Activated B cell treated with CpG ODN at 0.5 μM for 24 hours (primary cell): ENCODE measurements around the gene NTHL1. TPM values are rescaled to one million over a fixed set of nuclear protein-coding genes. Genes with fewer than 3 reads are reported as not detected.

Source experiments
- ATAC-seq: fragments of 200-7000 bp; cut with Tn5 transposase; one replicate; pipeline ENCODE4 v1.10.0; 2021; ENCODE audit warnings: low read depth, mild to moderate bottlenecking, moderate library complexity
- CTCF ChIA-PET: fragments of 350-600 bp; sonication (Branson Sonifier 250); formaldehyde crosslinking; loops from one replicate; lab custom pipeline; 2021; ENCODE audit warnings: antibody characterized with exemption; lab: Charles Lee
- POLR2A ChIA-PET: fragments of 350-600 bp; sonication (Branson Sonifier 250); formaldehyde crosslinking; loops from one replicate; lab custom pipeline; 2021; ENCODE audit warnings: antibody characterized with exemption; lab: Charles Lee
- DNase-seq: peaks from one replicate; pipeline ENCODE4 v3.0.0; 2022
- H3K27ac Mint-ChIP-seq: one replicate; pipeline ENCODE4 v1.8.0; 2020; ENCODE audit warnings: mixed read lengths
- H3K27me3 Mint-ChIP-seq: one replicate; pipeline ENCODE4 v1.8.0; 2021; ENCODE audit warnings: mixed read lengths
- H3K36me3 Mint-ChIP-seq: one replicate; pipeline ENCODE4 v1.8.0; 2021; ENCODE audit warnings: low read depth, mixed read lengths
- H3K4me1 Mint-ChIP-seq: one replicate; pipeline ENCODE4 v1.8.0; 2021; ENCODE audit warnings: mixed read lengths
- H3K4me3 Mint-ChIP-seq: one replicate; pipeline ENCODE4 v1.8.0; 2020; ENCODE audit warnings: mild to moderate bottlenecking, mixed read lengths
- H3K9me3 Mint-ChIP-seq: one replicate; pipeline ENCODE4 v1.8.0; 2020; ENCODE audit warnings: mixed read lengths
- intact Hi-C: fragments of 100-400 bp; cut with micrococcal nuclease; formaldehyde crosslinking; loops from one replicate; pipeline ENCODE4 v1.15.1; 2024
- total RNA-seq: library from RNA; stranded (reverse); gene quantifications from 2 replicates; pipeline ENCODE4 v1.2.3, GENCODE V29; 2022
- TF ChIP-seq, protein P1 (sequence below): fragments of 200-600 bp; IDR thresholded peaks from one replicate; pipeline ENCODE4 v1.8.0; 2022; ENCODE audit warnings: antibody characterized with exemption, mild to moderate bottlenecking

NTHL1 gene
- total RNA-seq, 1 donor from 2014 or later, result 10.5 TPM

DNA sequence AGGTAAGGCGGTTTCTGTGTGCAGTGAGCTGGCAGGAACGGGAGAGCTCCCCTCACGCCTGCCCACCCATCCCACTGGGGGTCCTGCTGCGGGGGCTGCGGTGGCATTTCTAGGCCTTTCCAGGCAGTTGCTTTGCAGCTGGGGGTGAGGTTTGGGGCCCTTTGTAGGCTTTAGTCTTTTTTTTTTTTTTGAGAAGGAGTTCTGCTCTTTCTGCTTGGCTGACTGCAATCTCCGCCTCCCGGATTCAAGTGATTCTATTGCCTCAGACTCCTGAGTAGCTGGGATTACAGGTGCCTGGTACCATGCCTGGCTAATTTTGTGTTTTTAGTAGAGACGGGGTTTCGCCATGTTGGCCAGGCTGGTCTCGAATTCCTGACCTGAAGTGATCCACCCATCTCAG is 11.2 kb upstream of the NTHL1 start:
- no peak overlapping the region for H3K4me3 Mint-ChIP-seq
- H3K27me3 Mint-ChIP-seq, result no peaks in the 10 kb centered on the region
- intact Hi-C loops, result no loop called here
- CTCF ChIA-PET, result no interaction called here
- ATAC-seq, result no peak
- H3K27ac Mint-ChIP-seq, result no peak overlapping the region
- H3K9me3 Mint-ChIP-seq, result no peaks in the 10 kb centered on the region
- peaks cover 60% of the 10 kb centered on the region for H3K36me3 Mint-ChIP-seq
- TF ChIP-seq, protein P1, sequence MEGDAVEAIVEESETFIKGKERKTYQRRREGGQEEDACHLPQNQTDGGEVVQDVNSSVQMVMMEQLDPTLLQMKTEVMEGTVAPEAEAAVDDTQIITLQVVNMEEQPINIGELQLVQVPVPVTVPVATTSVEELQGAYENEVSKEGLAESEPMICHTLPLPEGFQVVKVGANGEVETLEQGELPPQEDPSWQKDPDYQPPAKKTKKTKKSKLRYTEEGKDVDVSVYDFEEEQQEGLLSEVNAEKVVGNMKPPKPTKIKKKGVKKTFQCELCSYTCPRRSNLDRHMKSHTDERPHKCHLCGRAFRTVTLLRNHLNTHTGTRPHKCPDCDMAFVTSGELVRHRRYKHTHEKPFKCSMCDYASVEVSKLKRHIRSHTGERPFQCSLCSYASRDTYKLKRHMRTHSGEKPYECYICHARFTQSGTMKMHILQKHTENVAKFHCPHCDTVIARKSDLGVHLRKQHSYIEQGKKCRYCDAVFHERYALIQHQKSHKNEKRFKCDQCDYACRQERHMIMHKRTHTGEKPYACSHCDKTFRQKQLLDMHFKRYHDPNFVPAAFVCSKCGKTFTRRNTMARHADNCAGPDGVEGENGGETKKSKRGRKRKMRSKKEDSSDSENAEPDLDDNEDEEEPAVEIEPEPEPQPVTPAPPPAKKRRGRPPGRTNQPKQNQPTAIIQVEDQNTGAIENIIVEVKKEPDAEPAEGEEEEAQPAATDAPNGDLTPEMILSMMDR, result no peak
- H3K4me1 Mint-ChIP-seq, result no peaks in the 10 kb centered on the region
- POLR2A ChIA-PET, result no interaction called here
- no peak for DNase-seq

GRCh38 chr16:2058420-2058819 is 10.8 kb upstream of the NTHL1 start:
- POLR2A ChIA-PET, result no interaction called here
- no peaks in the 10 kb centered on the region for H3K4me1 Mint-ChIP-seq
- intact Hi-C loops, result no loop called here
- H3K9me3 Mint-ChIP-seq, result no peaks in the 10 kb centered on the region
- H3K27me3 Mint-ChIP-seq, result no peaks in the 10 kb centered on the region
- TF ChIP-seq, protein P1, result no peak
- H3K36me3 Mint-ChIP-seq, result peaks cover 60% of the 10 kb centered on the region
- H3K27ac Mint-ChIP-seq, result no peak overlapping the region
- H3K4me3 Mint-ChIP-seq, result no peak overlapping the region
- ATAC-seq (no peak), DNase-seq (no peak)
- CTCF ChIA-PET, result no interaction called here

DNA sequence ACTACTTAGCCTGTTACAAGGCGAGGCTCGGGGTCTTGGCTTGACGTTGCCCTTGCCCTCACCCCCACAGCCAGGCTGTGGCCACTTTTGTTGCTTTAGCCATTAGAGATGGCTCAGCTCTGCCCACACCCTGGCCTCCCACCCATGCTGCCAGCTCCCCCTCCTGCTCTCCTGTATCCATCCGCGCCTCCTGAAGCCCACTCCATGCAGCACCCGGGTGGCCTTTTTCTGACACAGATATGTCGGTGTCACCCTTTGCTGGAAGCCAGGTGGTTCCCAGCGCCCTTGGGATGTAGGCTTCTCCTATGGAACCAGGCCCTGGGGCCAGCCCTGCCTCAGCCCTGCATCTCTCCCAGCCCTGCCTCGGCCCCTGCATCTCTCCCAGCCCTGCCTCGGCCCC is 9.8 kb upstream of the NTHL1 start:
- Mint-ChIP-seq H3K27me3 (no peaks in the 10 kb centered on the region), H3K4me1 (no peaks in the 10 kb centered on the region), H3K9me3 (no peaks in the 10 kb centered on the region), H3K27ac (no peak overlapping the region), H3K36me3 (peaks cover 59% of the 10 kb centered on the region), H3K4me3 (no peak overlapping the region)
- TF ChIP-seq, protein P1, result no peak
- CTCF ChIA-PET, result interaction anchor here (1.2 to 1.7 kb wide), 2 partner anchors 35 to 83 kb away, joined by 5 to 7 read pairs; no protein-coding TSS in a partner anchor
- intact Hi-C loops, result no loop called here
- ATAC-seq (no peak), DNase-seq (no peak)
- POLR2A ChIA-PET, result interaction anchor here (0.7 to 0.9 kb wide), 2 partner anchors 10 to 98 kb away, joined by 3 read pairs; partner anchors contain the start of genes NTHL1, TRAF7 and TSC2

- no peak for ATAC-seq
Observed at GRCh38 chr16:2056681-2057407, 9.2 kb upstream of the NTHL1 start.

DNA sequence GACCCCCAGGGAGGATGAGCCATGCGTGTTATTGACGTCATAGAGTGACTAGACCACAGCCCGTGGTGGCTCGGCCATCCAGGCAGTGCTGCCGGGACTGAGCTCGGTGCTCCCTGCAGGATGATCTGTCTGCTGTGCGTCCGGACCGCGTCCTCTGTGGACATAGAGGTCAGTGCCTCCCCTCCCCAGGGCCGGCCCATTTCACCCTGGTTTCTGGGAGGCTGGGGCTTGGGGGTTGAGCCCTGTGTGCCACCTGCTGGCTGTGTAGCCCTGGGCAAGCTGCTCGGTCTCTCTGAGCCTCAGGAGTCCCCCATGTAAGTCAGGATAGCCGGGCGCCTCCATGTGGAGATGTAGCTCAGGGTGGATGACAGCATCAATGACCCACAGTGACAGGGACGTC is 8.4 kb upstream of the NTHL1 start:
- TF ChIP-seq, protein P1, result no peak
- Mint-ChIP-seq H3K36me3 (peaks cover 63% of the 10 kb centered on the region), H3K9me3 (no peaks in the 10 kb centered on the region), H3K4me3 (no peak overlapping the region), H3K27ac (no peak overlapping the region), H3K4me1 (no peaks in the 10 kb centered on the region), H3K27me3 (no peaks in the 10 kb centered on the region)
- CTCF ChIA-PET, result interaction anchor here (1.2 to 1.7 kb wide), 2 partner anchors 34 to 84 kb away, joined by 5 to 7 read pairs; no protein-coding TSS in a partner anchor
- POLR2A ChIA-PET, result interaction anchor here (0.6 kb wide), 1 partner anchor 9 kb away, joined by 11 read pairs; no protein-coding TSS in a partner anchor
- intact Hi-C loops, result no loop called here
- DNase-seq (no peak), ATAC-seq (no peak)

More at GRCh38 chr16:2056681-2057407, 9.2 kb upstream of the NTHL1 start:
- Mint-ChIP-seq H3K9me3 (no peaks in the 10 kb centered on the region), H3K4me1 (no peaks in the 10 kb centered on the region), H3K27me3 (no peaks in the 10 kb centered on the region), H3K4me3 (no peak overlapping the region), H3K27ac (no peak overlapping the region), H3K36me3 (peaks cover 62% of the 10 kb centered on the region)
- intact Hi-C loops, result no loop called here
- ChIA-PET CTCF (interaction anchor here (1.2 to 1.7 kb wide), 2 partner anchors 34 to 84 kb away, joined by 5 to 7 read pairs; no protein-coding TSS in a partner anchor), POLR2A (interaction anchor here (0.6 to 0.9 kb wide), 3 partner anchors 8 to 98 kb away, joined by 3 to 11 read pairs (median 3); partner anchors contain the start of genes NTHL1, TRAF7 and TSC2)
- TF ChIP-seq, protein P1, result no peak
- DNase-seq, result no peak
